Pancreas (tissue), 10 donors: ENCODE measurements around the gene MAD1L1. TPM values are rescaled to one million over a fixed set of nuclear protein-coding genes. Genes with fewer than 3 reads are reported as not detected.

Source experiments
- ATAC-seq, 4 donors: fragments of 200-7000 bp; cut with Tn5 transposase; one replicate each; pipeline versions ENCODE4 v1.8.0 to v1.9.1; 2020; ENCODE audit warnings: mild to moderate bottlenecking in 4 of 4, moderate library complexity in 4 of 4
- DNase-seq, 6 donors: peaks; one replicate each; pipeline ENCODE4 v3.0.0-alpha.2; 2020
- FAIRE-seq: peaks from 2 replicates; lab custom pipeline; 2012; peaks lifted over from hg19 to GRCh38; lab: Jason Lieb, UNC
- H3K27ac ChIP-seq, 4 donors: fragments of 200-600 bp; sonication (generic); 1 replicate in 3 of 4; 2 replicates in 1 of 4; pipeline versions ENCODE4 v1.5.0 to v1.8.0; 2020
- H3K27me3 ChIP-seq, 4 donors: fragments of 200-600 bp; one replicate each; pipeline ENCODE4 v1.8.0; 2021
- H3K36me3 ChIP-seq, 3 donors: fragments of 200-600 bp; sonication (generic) in 1 of 3; one replicate each; pipeline versions ENCODE4 v1.5.0 to v1.8.0; 2020 to 2021
- H3K4me1 ChIP-seq, 3 donors: fragments of 200-600 bp; one replicate each; pipeline ENCODE4 v1.8.0; 2021
- H3K4me3 ChIP-seq, 4 donors: fragments of 200-600 bp; sonication (generic) in 2 of 4; one replicate each; pipeline versions ENCODE4 v1.5.0 to v1.8.0; 2020 to 2021
- H3K9me3 ChIP-seq, 4 donors: fragments of 200-600 bp; one replicate each; pipeline ENCODE4 v1.8.0; 2021
- WGBS, 2 donors: extraction: QIAGEN DNeasy Blood & Tissue Kit; methylation state at CpG; one replicate each; pipeline ENCODE4 v1.1.7; 2013; 5-methylcytosine and 5-hydroxymethylcytosine counted together
- intact Hi-C, 3 donors: fragments of 100-400 bp; cut with DNase I; formaldehyde crosslinking; loops; one replicate each; pipeline versions ENCODE4 v1.11.1 to v1.14.2; 2022
- polyA plus RNA-seq, 2 donors: library from polyadenylated mRNA; stranded (reverse); fragments of 200-250 nt; gene quantifications; one replicate each; pipeline ENCODE4 v1.2.3, GENCODE V29; 2013
- total RNA-seq, 6 donors: library from RNA; stranded (reverse); fragmentation: NEBNext Ultra II Directional in 4 of 6; extraction: Animal tissue kit (Norgen Biotek cat#: 25700) in 4 of 6; gene quantifications; one replicate each; pipeline versions ENCODE4 v1.2.1 to v1.2.4, GENCODE V29; 2021 to 2023
- TF ChIP-seq, protein P1 (sequence below), 4 donors: fragments of 200-600 bp; sonication (generic) in 3 of 4; IDR thresholded peaks; one replicate each; pipeline versions ENCODE4 v1.5.0 to v1.8.0; 2021; ENCODE audit warnings: antibody characterized with exemption in 4 of 4
- donor health status: healthy with polysubstance abuse.
- donor health status: DM: no; HTN: no; CAD: no; lungs with moderate emphysema.
- donor health status: DM: no; HTN: no; CAD: no.
- donor health status: control.
- donor health status: control.
- donor health status: Bipolar disorder and iron deficiency.
- donor health status: DM: yes; HTN: yes; CAD: no.
- donor health status: DM: no; HTN: no; CAD: no.
- donor health status: DM: no; HTN: no; CAD: no.
- donor health status: DM: yes; HTN: yes; CAD: no.

The MAD1L1 gene
- total and polyA plus RNA-seq, 8 donors = 9.8 to 28.2 (median 11.9) TPM

DNA sequence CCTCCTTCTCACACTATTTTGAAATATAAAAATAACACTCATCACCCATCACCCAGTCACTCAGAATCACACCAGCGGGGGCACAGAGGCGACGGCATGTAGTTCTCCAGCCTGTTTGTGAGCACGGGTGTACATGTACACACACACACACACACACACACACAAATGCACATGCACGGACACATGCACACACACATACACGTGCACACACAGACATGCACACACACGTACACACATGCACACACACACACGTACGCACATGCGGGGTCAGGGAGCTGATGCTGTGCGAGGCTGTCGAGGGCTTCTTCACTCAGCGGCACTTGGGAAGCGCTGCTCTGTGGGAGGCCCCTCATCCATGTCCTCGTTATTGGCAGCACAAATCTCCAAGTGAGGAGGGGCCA is 383.8 kb downstream of the MAD1L1 start:
- H3K4me1 ChIP-seq = no peaks in the 10 kb centered on the region
- 93 to 96% methylated on average over 15 of the region's 15 CpGs for WGBS, 2 donors
- ATAC-seq (no peak), FAIRE-seq (no peak), DNase-seq (peak in 2 of 6 donors; percentile 23 to 33)
- no peaks in the 10 kb centered on the region for H3K9me3 ChIP-seq
- H3K27ac ChIP-seq = no peak overlapping the region
- intact Hi-C loops = no loop called here
- H3K36me3 ChIP-seq = no peaks in the 10 kb centered on the region
- no peaks in the 10 kb centered on the region for H3K27me3 ChIP-seq
- no peak overlapping the region for H3K4me3 ChIP-seq
- TF ChIP-seq, protein P1, sequence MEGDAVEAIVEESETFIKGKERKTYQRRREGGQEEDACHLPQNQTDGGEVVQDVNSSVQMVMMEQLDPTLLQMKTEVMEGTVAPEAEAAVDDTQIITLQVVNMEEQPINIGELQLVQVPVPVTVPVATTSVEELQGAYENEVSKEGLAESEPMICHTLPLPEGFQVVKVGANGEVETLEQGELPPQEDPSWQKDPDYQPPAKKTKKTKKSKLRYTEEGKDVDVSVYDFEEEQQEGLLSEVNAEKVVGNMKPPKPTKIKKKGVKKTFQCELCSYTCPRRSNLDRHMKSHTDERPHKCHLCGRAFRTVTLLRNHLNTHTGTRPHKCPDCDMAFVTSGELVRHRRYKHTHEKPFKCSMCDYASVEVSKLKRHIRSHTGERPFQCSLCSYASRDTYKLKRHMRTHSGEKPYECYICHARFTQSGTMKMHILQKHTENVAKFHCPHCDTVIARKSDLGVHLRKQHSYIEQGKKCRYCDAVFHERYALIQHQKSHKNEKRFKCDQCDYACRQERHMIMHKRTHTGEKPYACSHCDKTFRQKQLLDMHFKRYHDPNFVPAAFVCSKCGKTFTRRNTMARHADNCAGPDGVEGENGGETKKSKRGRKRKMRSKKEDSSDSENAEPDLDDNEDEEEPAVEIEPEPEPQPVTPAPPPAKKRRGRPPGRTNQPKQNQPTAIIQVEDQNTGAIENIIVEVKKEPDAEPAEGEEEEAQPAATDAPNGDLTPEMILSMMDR (IDR thresholded peaks at IDR 0.05) = no peak

DNA sequence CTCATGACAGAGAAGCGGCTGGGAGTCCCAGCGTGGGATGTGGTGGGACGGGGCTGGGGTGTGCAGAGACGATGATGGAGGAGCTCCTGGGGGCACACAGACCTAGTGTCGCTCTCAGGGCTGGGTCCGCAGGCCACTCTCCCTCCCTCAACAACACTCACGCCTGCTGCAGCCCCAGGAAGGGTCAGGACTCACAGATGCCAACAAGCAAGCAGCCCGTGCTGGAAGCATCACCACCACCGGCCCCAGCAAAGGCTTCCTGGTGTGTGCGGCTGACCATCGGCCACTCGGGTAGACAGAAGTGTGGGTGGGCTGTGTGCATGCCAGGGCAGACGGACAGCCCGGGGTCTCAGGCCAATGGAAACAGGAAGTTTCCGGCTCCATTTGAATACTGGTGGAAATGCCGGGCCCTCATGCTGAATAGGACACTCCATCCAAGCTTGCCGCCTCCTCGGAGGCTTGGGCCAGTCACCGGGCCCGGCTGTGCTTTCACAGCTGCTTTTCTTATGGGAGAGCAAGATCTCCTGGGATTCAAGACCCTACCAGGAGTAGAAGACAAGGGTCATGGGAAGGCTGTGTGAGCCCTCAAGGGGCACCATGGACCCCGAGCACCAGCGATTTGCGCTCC is 384.6 kb downstream of the MAD1L1 start:
- H3K4me3 ChIP-seq = no peak overlapping the region
- FAIRE-seq (no peak), DNase-seq (peak in 3 of 6 donors; percentile 13 to 47 (median 39)), ATAC-seq (no peak)
- no peaks in the 10 kb centered on the region for H3K27me3 ChIP-seq
- no peaks in the 10 kb centered on the region for H3K9me3 ChIP-seq
- intact Hi-C loops = no loop called here
- H3K4me1 ChIP-seq = no peaks in the 10 kb centered on the region
- WGBS, 2 donors = 88 to 93% methylated on average over 23 of the region's 23 CpGs
- H3K27ac ChIP-seq = no peak overlapping the region
- H3K36me3 ChIP-seq = no peaks in the 10 kb centered on the region
- TF ChIP-seq, protein P1 (IDR thresholded peaks at IDR 0.05) = no peak

DNA sequence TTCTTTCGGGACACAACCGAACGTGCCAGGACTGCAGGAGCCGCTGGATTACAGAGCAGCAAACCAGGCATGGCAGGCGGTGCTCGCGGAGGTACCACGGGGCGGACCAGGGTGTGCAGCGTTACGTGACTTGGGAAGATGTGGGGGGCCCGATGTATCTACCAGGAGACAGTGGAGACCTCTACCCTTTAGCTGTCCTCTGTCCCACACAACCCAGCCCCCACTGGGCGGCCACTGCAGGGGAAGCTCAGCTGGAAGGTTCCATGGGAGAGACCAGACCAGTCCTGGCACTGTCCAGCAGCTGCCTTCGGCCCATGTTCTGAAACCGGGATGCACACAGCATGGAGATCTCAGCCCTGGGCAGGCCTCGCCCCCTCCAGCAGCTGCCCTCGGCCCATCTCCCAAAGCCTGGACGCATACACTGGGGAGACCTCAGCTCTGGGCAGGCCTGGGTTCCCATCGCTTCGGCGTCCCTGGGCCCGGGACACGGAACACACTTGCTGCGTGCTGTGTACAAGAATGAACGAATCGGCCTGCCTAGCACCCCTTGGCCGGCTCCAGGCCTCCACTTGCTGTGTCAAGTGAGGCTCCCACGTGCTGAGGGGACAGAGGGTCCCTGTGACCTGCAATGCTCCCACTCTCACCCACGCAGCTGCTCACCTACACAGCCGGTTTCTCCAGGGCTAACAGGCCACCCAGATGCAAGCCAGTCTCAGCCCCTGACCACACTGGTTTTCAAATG is 385.3 kb downstream of the MAD1L1 start:
- DNase-seq = peak in 3 of 6 donors; percentile 10 to 53 (median 48)
- no peak overlapping the region for H3K4me3 ChIP-seq
- H3K9me3 ChIP-seq = no peaks in the 10 kb centered on the region
- no peak overlapping the region for H3K27ac ChIP-seq
- no peaks in the 10 kb centered on the region for H3K4me1 ChIP-seq
- H3K36me3 ChIP-seq = no peaks in the 10 kb centered on the region
- intact Hi-C loops = no loop called here
- no peak for FAIRE-seq
- WGBS, 2 donors = 91 to 96% methylated on average over 30 of the region's 30 CpGs
- TF ChIP-seq, protein P1 (IDR thresholded peaks at IDR 0.05) = no peak
- H3K27me3 ChIP-seq = no peaks in the 10 kb centered on the region
- no peak for ATAC-seq

DNA sequence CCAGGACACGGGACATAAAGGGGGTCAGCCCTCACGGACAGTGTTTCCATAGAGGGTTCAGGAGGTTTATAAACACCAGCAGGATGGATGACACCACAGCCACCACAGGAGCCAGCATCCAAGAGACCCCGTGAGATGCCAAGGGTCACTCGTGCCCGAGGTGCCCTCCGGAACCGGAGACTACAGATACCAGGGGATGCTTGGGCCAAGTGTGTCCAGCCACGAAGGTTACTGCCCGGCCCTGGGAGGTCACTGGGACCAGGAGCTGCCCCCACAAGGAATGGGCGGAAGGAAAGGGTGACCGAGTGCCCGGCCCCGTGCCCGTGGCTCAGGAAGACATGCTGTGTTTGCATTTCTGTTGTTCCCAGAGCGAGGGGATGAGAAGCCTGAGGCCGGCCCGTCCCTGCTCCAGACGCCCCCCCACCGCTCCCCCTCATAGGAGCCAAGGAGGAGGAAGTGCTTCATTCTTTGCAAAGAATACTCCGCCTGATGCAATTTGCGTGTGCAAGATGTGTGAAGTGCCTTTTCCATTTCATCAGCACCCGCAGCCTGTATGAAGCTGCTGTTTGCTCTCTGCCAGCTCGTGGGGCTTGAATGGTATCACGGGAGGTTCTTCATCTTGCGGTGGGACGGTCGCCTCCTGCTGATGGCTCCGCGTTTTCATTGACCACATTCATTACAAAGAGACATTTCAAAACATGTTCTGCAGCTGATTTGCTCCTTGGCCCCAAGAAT is 386.2 kb downstream of the MAD1L1 start:
- TF ChIP-seq, protein P1 (IDR thresholded peaks at IDR 0.05) = no peak
- Histone ChIP-seq H3K36me3 (no peaks in the 10 kb centered on the region), H3K27me3 (no peaks in the 10 kb centered on the region), H3K4me3 (no peak overlapping the region), H3K4me1 (no peaks in the 10 kb centered on the region), H3K27ac (no peak overlapping the region), H3K9me3 (no peaks in the 10 kb centered on the region)
- DNase-seq (peak in 2 of 6 donors; percentile 36 to 39), ATAC-seq (no peak), FAIRE-seq (no peak)
- WGBS, 2 donors = 92 to 93% methylated on average over 29 of the region's 29 CpGs
- intact Hi-C loops = no loop called here
